B cell (primary cell): Measurements from ENCODE around the gene ACADS. TPM values are rescaled to one million over a fixed set of nuclear protein-coding genes. Genes with fewer than 3 reads are reported as not detected.

Source experiments
- ATAC-seq: fragments of 200-7000 bp; cut with Tn5 transposase; one replicate; pipeline ENCODE4 v1.10.0; 2021; ENCODE audit warnings: low read depth, mild to moderate bottlenecking, moderate number of reproducible peaks, moderate library complexity
- CTCF ChIA-PET: fragments of 350-600 bp; sonication (Branson Sonifier 250); formaldehyde crosslinking; loops from one replicate; lab custom pipeline; 2021; ENCODE audit warnings: antibody characterized with exemption, inconsistent platforms; lab: Charles Lee
- POLR2A ChIA-PET: fragments of 350-600 bp; sonication (Branson Sonifier 250); formaldehyde crosslinking; loops from one replicate; lab custom pipeline; 2021; ENCODE audit warnings: antibody characterized with exemption; lab: Charles Lee
- DNase-seq: peaks from one replicate; pipeline ENCODE4 v3.0.0; 2013
- H2AFZ ChIP-seq: 2 replicates; pipeline ENCODE4 v1.6.1; 2012; ENCODE audit warnings: mild to moderate bottlenecking, low read depth, low read length; ENCODE audit not compliant: insufficient read depth, poor library complexity, severe bottlenecking
- H3K27ac ChIP-seq, 2 donors: 1 replicate in 1 of 2; 2 replicates in 1 of 2; pipeline ENCODE4 v1.5.1; 2012 to 2013; ENCODE audit warnings: low read length in 2 of 2, mild to moderate bottlenecking in 2 of 2, moderate library complexity in 1 of 2
- H3K27me3 ChIP-seq, 4 experiments: fragments of 200-600 bp in 1 of 4; sonication (generic) in 1 of 4; replicated peaks in 1 of 4; 1 replicate in 2 of 4; 2 replicates in 2 of 4; pipeline versions ENCODE4 v1.6.1 to v1.7.0; 2013 to 2016; ENCODE audit warnings: low read length in 3 of 4, mild to moderate bottlenecking in 2 of 4, mixed read lengths in 1 of 4, moderate library complexity in 1 of 4; ENCODE audit not compliant: insufficient read depth in 4 of 4, control insufficient read depth in 3 of 4; ENCODE audit errors: control extremely low read depth in 1 of 4
- H3K36me3 ChIP-seq, 2 experiments: replicated peaks in 1 of 2; 1 replicate in 1 of 2; 2 replicates in 1 of 2; pipeline versions ENCODE4 v1.6.1 to v1.7.1; 2013; ENCODE audit warnings: low read length in 1 of 2; ENCODE audit not compliant: insufficient read depth in 2 of 2, control insufficient read depth in 1 of 2; ENCODE audit errors: control extremely low read depth in 1 of 2, extremely low read depth in 1 of 2
- H3K4me1 ChIP-seq, 2 donors: fragments of 200-600 bp in 1 of 2; sonication (generic) in 1 of 2; 1 replicate in 1 of 2; 2 replicates in 1 of 2; pipeline versions ENCODE4 v1.5.1 to v1.6.1; 2013 to 2017; ENCODE audit warnings: low read length in 2 of 2; ENCODE audit not compliant: control insufficient read depth in 2 of 2, insufficient read depth in 2 of 2
- H3K4me2 ChIP-seq: replicated peaks from 2 replicates; pipeline ENCODE3; 2012; ENCODE audit warnings: mild to moderate bottlenecking, low read depth, low read length; ENCODE audit not compliant: poor library complexity, severe bottlenecking
- H3K4me3 ChIP-seq, 5 experiments: fragments of 200-600 bp in 1 of 5; sonication (generic) in 1 of 5; 1 replicate in 3 of 5; 2 replicates in 2 of 5; pipeline versions ENCODE4 v1.5.1 to v1.7.0; 2011 to 2016; ENCODE audit warnings: low read length in 4 of 5, mild to moderate bottlenecking in 4 of 5, low read depth in 2 of 5, control low read depth in 1 of 5, moderate library complexity in 1 of 5; ENCODE audit not compliant: insufficient read depth in 1 of 5; ENCODE audit errors: control extremely low read depth in 1 of 5, extremely low read depth in 1 of 5
- H3K79me2 ChIP-seq: fragments of 200-600 bp; sonication (generic); one replicate; pipeline ENCODE4 v1.6.0; 2016; ENCODE audit warnings: low read length; ENCODE audit not compliant: control insufficient read depth, insufficient read depth
- H3K9ac ChIP-seq: fragments of 200-600 bp; sonication (generic); 2 replicates; pipeline ENCODE4 v1.6.1; 2017; ENCODE audit warnings: mild to moderate bottlenecking, low read length, moderate library complexity
- H3K9me3 ChIP-seq, 3 donors: one replicate each; pipeline versions ENCODE4 v1.6.1 to v1.7.1; 2013; ENCODE audit warnings: low read length in 2 of 3; ENCODE audit not compliant: control insufficient read depth in 2 of 3, insufficient read depth in 1 of 3; ENCODE audit errors: control extremely low read depth in 1 of 3
- H4K20me1 ChIP-seq: 2 replicates; pipeline ENCODE4 v1.6.0; 2012; ENCODE audit warnings: mild to moderate bottlenecking, low read length; ENCODE audit not compliant: insufficient read depth, control insufficient read depth, poor library complexity, severe bottlenecking
- H3K27ac Mint-ChIP-seq: one replicate; pipeline ENCODE4 v1.8.0; 2021; ENCODE audit warnings: mixed read lengths
- H3K27me3 Mint-ChIP-seq: one replicate; pipeline ENCODE4 v1.8.0; 2021; ENCODE audit warnings: mixed read lengths
- H3K4me1 Mint-ChIP-seq: one replicate; pipeline ENCODE4 v1.8.0; 2021; ENCODE audit warnings: mixed read lengths
- H3K4me3 Mint-ChIP-seq: one replicate; pipeline ENCODE4 v1.8.0; 2021; ENCODE audit warnings: mixed read lengths
- H3K9me3 Mint-ChIP-seq: one replicate; pipeline ENCODE4 v1.8.0; 2022; ENCODE audit warnings: mixed read lengths; ENCODE audit not compliant: insufficient read depth
- EZH2 ChIP-seq: IDR thresholded peaks from 2 replicates; pipeline ENCODE4 v1.6.1; 2012; ENCODE audit warnings: borderline replicate concordance, low read depth, mild to moderate bottlenecking, moderate library complexity, low read length; ENCODE audit not compliant: insufficient read depth, poor library complexity, severe bottlenecking
- WGBS: methylation state at CpG from one replicate; pipeline ENCODE4 v1.1.5; 2013; ENCODE audit warnings: missing lambda C conversion rate; ENCODE audit not compliant: insufficient coverage; 5-methylcytosine and 5-hydroxymethylcytosine counted together
- intact Hi-C: fragments of 100-400 bp; cut with micrococcal nuclease; formaldehyde crosslinking; loops from one replicate; pipeline ENCODE4 v1.10.0; 2022
- polyA plus RNA-seq: library from polyadenylated mRNA; depleted of rRNA; stranded (reverse); fragments of >200 nt; gene quantifications from 2 replicates; pipeline ENCODE4 v1.2.3, GENCODE V29; 2012
- total RNA-seq, 2 donors: library from RNA; stranded (reverse); fragments of 120-200 nt in 1 of 2; gene quantifications; 1 replicate in 1 of 2; 2 replicates in 1 of 2; pipeline versions ENCODE4 v1.2.3 to v1.2.4, GENCODE V29; 2013 to 2022
- TF ChIP-seq, protein P1 (sequence below): fragments of 200-600 bp; IDR thresholded peaks from one replicate; pipeline ENCODE4 v1.8.0; 2022; ENCODE audit warnings: antibody characterized with exemption, mild to moderate bottlenecking

ACADS gene
- total and polyA plus RNA-seq, 2 donors (not counting 1 experiment from before 2014, with no cell fraction given) = 6.8 to 10.0 TPM

DNA sequence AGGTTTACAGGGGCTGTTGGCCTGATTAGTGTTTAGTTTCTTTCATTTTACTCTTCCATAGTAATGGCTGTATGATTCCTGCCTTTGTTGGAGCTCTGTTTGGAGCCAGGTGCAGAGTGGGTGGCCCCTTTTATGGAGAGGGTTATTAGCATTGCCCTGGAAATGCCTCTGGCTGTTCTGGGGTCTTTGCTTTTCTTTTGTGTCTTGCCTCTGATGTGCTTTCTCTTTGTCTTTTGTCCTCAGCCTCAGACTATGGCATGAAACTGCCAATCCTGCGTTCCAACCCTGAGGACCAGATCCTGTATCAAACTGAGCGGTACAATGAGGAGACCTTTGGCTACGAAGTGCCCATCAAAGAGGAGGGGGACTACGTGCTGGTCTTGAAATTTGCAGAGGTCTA is 31.8 kb upstream of the ACADS start:
- intact Hi-C loops = no loop called here
- CTCF ChIA-PET = interaction anchor here (1.0 kb wide), 1 partner anchor 45 kb away, joined by 3 read pairs; no protein-coding TSS in a partner anchor
- WGBS = 100% methylated on average over 4 of the region's 4 CpGs
- Mint-ChIP-seq H3K4me1 (peaks cover 21% of the 10 kb centered on the region), H3K9me3 (no peaks in the 10 kb centered on the region), H3K27me3 (no peaks in the 10 kb centered on the region), H3K27ac (no peak overlapping the region), H3K4me3 (no peak overlapping the region)
- Histone ChIP-seq H3K36me3 (peaks cover 6 to 52% of the 10 kb centered on the region in 2 experiments), H3K27me3 (no peaks in the 10 kb centered on the region), H3K27ac (no peak overlapping the region), H2AFZ (no peak overlapping the region), H4K20me1 (peaks cover 38% of the 10 kb centered on the region), H3K4me2 (no peak overlapping the region), H3K4me3 (no peak overlapping the region), H3K4me1 (peaks cover 11 to 13% of the 10 kb centered on the region in 2 donors), H3K79me2 (peaks cover 51% of the 10 kb centered on the region), H3K9me3 (no peaks in the 10 kb centered on the region), H3K9ac (no peak overlapping the region)
- no peak for ATAC-seq
- POLR2A ChIA-PET = no interaction called here
- TF ChIP-seq EZH2 = no peak
- TF ChIP-seq, protein P1, sequence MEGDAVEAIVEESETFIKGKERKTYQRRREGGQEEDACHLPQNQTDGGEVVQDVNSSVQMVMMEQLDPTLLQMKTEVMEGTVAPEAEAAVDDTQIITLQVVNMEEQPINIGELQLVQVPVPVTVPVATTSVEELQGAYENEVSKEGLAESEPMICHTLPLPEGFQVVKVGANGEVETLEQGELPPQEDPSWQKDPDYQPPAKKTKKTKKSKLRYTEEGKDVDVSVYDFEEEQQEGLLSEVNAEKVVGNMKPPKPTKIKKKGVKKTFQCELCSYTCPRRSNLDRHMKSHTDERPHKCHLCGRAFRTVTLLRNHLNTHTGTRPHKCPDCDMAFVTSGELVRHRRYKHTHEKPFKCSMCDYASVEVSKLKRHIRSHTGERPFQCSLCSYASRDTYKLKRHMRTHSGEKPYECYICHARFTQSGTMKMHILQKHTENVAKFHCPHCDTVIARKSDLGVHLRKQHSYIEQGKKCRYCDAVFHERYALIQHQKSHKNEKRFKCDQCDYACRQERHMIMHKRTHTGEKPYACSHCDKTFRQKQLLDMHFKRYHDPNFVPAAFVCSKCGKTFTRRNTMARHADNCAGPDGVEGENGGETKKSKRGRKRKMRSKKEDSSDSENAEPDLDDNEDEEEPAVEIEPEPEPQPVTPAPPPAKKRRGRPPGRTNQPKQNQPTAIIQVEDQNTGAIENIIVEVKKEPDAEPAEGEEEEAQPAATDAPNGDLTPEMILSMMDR = no peak
- DNase-seq = no peak

DNA sequence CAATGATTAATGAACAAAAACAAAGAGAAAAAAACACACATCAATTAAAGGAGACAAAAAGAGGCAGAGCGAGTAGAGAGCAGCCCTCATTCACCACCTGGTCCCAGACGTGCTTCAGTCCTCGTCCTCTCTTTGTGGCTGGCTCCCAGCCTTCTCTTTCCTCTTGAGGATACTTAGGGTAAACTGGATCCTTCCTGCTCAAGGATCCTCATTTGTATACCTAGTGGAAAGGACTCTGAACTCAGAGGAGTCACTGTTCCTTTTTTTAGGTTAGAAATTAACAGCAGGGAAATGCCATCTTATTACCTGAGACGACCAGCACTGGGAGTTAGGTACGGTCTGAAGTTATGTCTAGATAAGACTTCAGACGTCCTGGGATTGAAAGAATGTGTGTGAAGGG is 29.0 kb upstream of the ACADS start:
- Mint-ChIP-seq H3K9me3 (no peaks in the 10 kb centered on the region), H3K27me3 (no peaks in the 10 kb centered on the region), H3K4me3 (no peak overlapping the region), H3K27ac (no peak overlapping the region), H3K4me1 (peaks cover 8% of the 10 kb centered on the region)
- DNase-seq (no peak), ATAC-seq (no peak)
- Histone ChIP-seq H3K4me2 (no peak overlapping the region), H3K36me3 (peaks cover 9 to 75% of the 10 kb centered on the region in 2 experiments), H2AFZ (no peak overlapping the region), H3K9ac (no peak overlapping the region), H3K27me3 (no peaks in the 10 kb centered on the region), H3K79me2 (peaks cover 29% of the 10 kb centered on the region), H3K9me3 (no peaks in the 10 kb centered on the region), H3K4me1 (peaks cover 3 to 7% of the 10 kb centered on the region in 2 donors), H3K4me3 (no peak overlapping the region), H3K27ac (no peak overlapping the region), H4K20me1 (peaks cover 11% of the 10 kb centered on the region)
- ChIA-PET POLR2A (no interaction called here), CTCF (interaction anchor here (1.2 kb wide), 2 partner anchors 50 kb away, joined by 3 read pairs; no protein-coding TSS in a partner anchor)
- no peak for TF ChIP-seq EZH2
- TF ChIP-seq, protein P1 = no peak
- intact Hi-C loops = no loop called here
- 93% methylated on average over 5 of the region's 6 CpGs for WGBS
